WTC11 (cell line): ENCODE data around the gene STX4. TPM values are rescaled to one million over a fixed set of nuclear protein-coding genes. Genes with fewer than 3 reads are reported as not detected.

ENCODE experiments used
- ATAC-seq: fragments of 200-7000 bp; cut with Tn5 transposase; 2 replicates; pipeline ENCODE4 v1.10.0; 2021; ENCODE audit warnings: mild to moderate bottlenecking, moderate library complexity
- CTCF ChIA-PET: fragments of 300-600 bp; sonication (Branson Sonifier 250); formaldehyde crosslinking; loops from one replicate; lab custom pipeline; 2021; ENCODE audit warnings: antibody characterized with exemption; lab: Charles Lee
- POLR2A ChIA-PET: fragments of 350-600 bp; sonication (Branson Sonifier 250); formaldehyde crosslinking; loops from one replicate; lab custom pipeline; 2021; ENCODE audit warnings: antibody characterized with exemption; lab: Charles Lee
- DNase-seq: peaks from one replicate; pipeline ENCODE4 v3.0.0; 2021; ENCODE audit warnings: low spot score
- H3K27ac Mint-ChIP-seq: 2 replicates; pipeline ENCODE4 v1.8.0; 2021; ENCODE audit warnings: mixed read lengths
- H3K27me3 Mint-ChIP-seq: 2 replicates; pipeline ENCODE4 v1.8.0; 2021; ENCODE audit warnings: low read depth, mild to moderate bottlenecking, moderate library complexity, mixed read lengths
- H3K36me3 Mint-ChIP-seq: 2 replicates; pipeline ENCODE4 v1.8.0; 2021; ENCODE audit warnings: mixed read lengths
- H3K4me1 Mint-ChIP-seq: 2 replicates; pipeline ENCODE4 v1.8.0; 2022; ENCODE audit warnings: mixed read lengths
- H3K4me3 Mint-ChIP-seq: 2 replicates; pipeline ENCODE4 v1.8.0; 2021; ENCODE audit warnings: mild to moderate bottlenecking, moderate library complexity, mixed read lengths
- H3K9me3 Mint-ChIP-seq: 2 replicates; pipeline ENCODE4 v1.8.0; 2021; ENCODE audit warnings: mixed read lengths
- CREM ChIP-seq: sonication (generic); formaldehyde crosslinking; IDR thresholded peaks from 2 replicates; pipeline ENCODE4 v1.8.1; 2022; ENCODE audit warnings: mild to moderate bottlenecking, missing genetic modification reagents, moderate library complexity
- CTCF ChIP-seq: fragments of 200-600 bp; IDR thresholded peaks from 2 replicates; pipeline ENCODE4 v1.8.0; 2022; ENCODE audit warnings: antibody characterized with exemption
- ELF4 ChIP-seq: sonication (generic); formaldehyde crosslinking; IDR thresholded peaks from 2 replicates; pipeline ENCODE4 v1.8.1; 2022; ENCODE audit warnings: low read depth, mild to moderate bottlenecking, moderate library complexity, missing genetic modification reagents
- GTF2I ChIP-seq: fragments of 250-450 bp; sonication (Bioruptor Pico); conservative IDR thresholded peaks from 2 replicates; pipeline ENCODE4 v1.4.0; 2021; ENCODE audit warnings: mild to moderate bottlenecking
- JUN ChIP-seq: sonication (generic); formaldehyde crosslinking; IDR thresholded peaks from 2 replicates; pipeline ENCODE4 v1.8.0; 2023; ENCODE audit warnings: mild to moderate bottlenecking, missing genetic modification reagents
- MYBL2 ChIP-seq: sonication (generic); formaldehyde crosslinking; IDR thresholded peaks from 2 replicates; pipeline ENCODE4 v1.8.1; 2023; ENCODE audit warnings: mild to moderate bottlenecking, moderate library complexity, missing genetic modification reagents
- NFE2L1 ChIP-seq: sonication (generic); formaldehyde crosslinking; IDR thresholded peaks from 2 replicates; pipeline ENCODE4 v1.8.1; 2023; ENCODE audit warnings: missing genetic modification reagents
- NR1H2 ChIP-seq: sonication (generic); formaldehyde crosslinking; IDR thresholded peaks from 2 replicates; pipeline ENCODE4 v1.9.0; 2021; ENCODE audit warnings: mild to moderate bottlenecking, moderate library complexity, missing genetic modification reagents
- TP53 ChIP-seq: sonication (generic); formaldehyde crosslinking; IDR thresholded peaks from 2 replicates; pipeline ENCODE4 v1.8.1; 2023; ENCODE audit warnings: mild to moderate bottlenecking, missing genetic modification reagents
- ZNF232 ChIP-seq: sonication (generic); formaldehyde crosslinking; IDR thresholded peaks from 2 replicates; pipeline ENCODE4 v1.8.0; 2022; ENCODE audit warnings: mild to moderate bottlenecking, missing genetic modification reagents
- ZNF671 ChIP-seq: fragments of 250-450 bp; sonication (Bioruptor Pico); IDR thresholded peaks from 2 replicates; pipeline ENCODE4 v1.8.0; 2021; ENCODE audit warnings: mild to moderate bottlenecking
- total RNA-seq: library from RNA; stranded (reverse); gene quantifications from 3 replicates; pipeline ENCODE4 v1.2.3, GENCODE V29; 2021
- TF ChIP-seq, protein P1 (sequence below): sonication (generic); formaldehyde crosslinking; conservative IDR thresholded peaks from 2 replicates; pipeline ENCODE4 v1.8.1; 2023; ENCODE audit warnings: mild to moderate bottlenecking, low read depth, missing genetic modification reagents, moderate library complexity
- TF ChIP-seq, protein P2 (sequence below): sonication (generic); formaldehyde crosslinking; IDR thresholded peaks from 2 replicates; pipeline ENCODE4 v1.8.1; 2022; ENCODE audit warnings: mild to moderate bottlenecking, missing genetic modification reagents, moderate library complexity, borderline replicate concordance

The STX4 gene
- total RNA-seq, 1 experiment from 2014 or later = 38.4 TPM

DNA sequence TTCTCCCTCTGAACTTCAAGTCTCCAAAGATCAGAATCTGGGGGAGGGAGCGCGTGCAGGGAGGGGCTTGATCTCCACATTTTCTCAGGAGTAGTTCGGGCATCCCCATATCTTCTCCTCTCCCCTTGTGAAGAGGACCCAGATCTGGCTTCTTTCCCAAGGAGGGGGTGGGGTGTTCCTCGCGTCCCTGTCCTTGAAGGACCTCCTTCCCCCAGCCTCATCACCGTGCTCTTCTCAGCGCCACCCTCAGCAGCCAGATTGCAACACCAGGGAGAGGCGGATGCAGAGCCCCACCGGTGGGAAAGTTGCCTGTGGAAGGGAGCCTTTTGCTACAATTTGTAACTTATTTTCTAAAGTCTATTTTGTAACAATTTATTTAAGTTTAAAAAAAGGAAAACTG is 49.7 kb downstream of the STX4 start:
- Mint-ChIP-seq H3K9me3 (no peaks in the 10 kb centered on the region), H3K36me3 (peaks cover 23% of the 10 kb centered on the region), H3K27me3 (no peaks in the 10 kb centered on the region), H3K4me3 (no peak overlapping the region), H3K27ac (no peak overlapping the region), H3K4me1 (no peaks in the 10 kb centered on the region)
- POLR2A ChIA-PET = no interaction called here
- ATAC-seq (no peak), DNase-seq (no peak)
- CTCF ChIA-PET = interaction anchor here (1.0 kb wide), 1 partner anchor 34 kb away, joined by 3 read pairs; the partner anchor contains the start of gene KAT8
- TF ChIP-seq JUN (CRISPR knock-in tag) (no peak), MYBL2 (CRISPR knock-in tag) (no peak), ZNF232 (CRISPR knock-in tag) (no peak), NR1H2 (CRISPR knock-in tag) (no peak), NFE2L1 (CRISPR knock-in tag) (no peak), TP53 (CRISPR knock-in tag) (no peak), GTF2I (CRISPR knock-in tag) (no peak), CREM (no peak)

- no peak for DNase-seq
- H3K4me1 Mint-ChIP-seq = no peaks in the 10 kb centered on the region
- CTCF ChIA-PET = interaction anchor here (1.0 to 1.3 kb wide), 2 partner anchors 34 to 59 kb away, joined by 3 to 6 read pairs; partner anchors contain the start of gene KAT8
- H3K27ac Mint-ChIP-seq = no peak overlapping the region
- H3K4me3 Mint-ChIP-seq = no peak overlapping the region
- peaks cover 18% of the 10 kb centered on the region for H3K36me3 Mint-ChIP-seq
- ATAC-seq = no peak
- TF ChIP-seq, protein P1, sequence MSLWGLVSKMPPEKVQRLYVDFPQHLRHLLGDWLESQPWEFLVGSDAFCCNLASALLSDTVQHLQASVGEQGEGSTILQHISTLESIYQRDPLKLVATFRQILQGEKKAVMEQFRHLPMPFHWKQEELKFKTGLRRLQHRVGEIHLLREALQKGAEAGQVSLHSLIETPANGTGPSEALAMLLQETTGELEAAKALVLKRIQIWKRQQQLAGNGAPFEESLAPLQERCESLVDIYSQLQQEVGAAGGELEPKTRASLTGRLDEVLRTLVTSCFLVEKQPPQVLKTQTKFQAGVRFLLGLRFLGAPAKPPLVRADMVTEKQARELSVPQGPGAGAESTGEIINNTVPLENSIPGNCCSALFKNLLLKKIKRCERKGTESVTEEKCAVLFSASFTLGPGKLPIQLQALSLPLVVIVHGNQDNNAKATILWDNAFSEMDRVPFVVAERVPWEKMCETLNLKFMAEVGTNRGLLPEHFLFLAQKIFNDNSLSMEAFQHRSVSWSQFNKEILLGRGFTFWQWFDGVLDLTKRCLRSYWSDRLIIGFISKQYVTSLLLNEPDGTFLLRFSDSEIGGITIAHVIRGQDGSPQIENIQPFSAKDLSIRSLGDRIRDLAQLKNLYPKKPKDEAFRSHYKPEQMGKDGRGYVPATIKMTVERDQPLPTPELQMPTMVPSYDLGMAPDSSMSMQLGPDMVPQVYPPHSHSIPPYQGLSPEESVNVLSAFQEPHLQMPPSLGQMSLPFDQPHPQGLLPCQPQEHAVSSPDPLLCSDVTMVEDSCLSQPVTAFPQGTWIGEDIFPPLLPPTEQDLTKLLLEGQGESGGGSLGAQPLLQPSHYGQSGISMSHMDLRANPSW (CRISPR knock-in tag) = no peak
- TF ChIP-seq ZNF671 = no peak
- TF ChIP-seq, protein P2, sequence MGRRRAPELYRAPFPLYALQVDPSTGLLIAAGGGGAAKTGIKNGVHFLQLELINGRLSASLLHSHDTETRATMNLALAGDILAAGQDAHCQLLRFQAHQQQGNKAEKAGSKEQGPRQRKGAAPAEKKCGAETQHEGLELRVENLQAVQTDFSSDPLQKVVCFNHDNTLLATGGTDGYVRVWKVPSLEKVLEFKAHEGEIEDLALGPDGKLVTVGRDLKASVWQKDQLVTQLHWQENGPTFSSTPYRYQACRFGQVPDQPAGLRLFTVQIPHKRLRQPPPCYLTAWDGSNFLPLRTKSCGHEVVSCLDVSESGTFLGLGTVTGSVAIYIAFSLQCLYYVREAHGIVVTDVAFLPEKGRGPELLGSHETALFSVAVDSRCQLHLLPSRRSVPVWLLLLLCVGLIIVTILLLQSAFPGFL (CRISPR knock-in tag) = no peak
- no peaks in the 10 kb centered on the region for H3K9me3 Mint-ChIP-seq
- POLR2A ChIA-PET = interaction anchor here (1.1 kb wide), 1 partner anchor 9 kb away, joined by 3 read pairs; the partner anchor contains the start of gene ZNF646
- H3K27me3 Mint-ChIP-seq = no peaks in the 10 kb centered on the region
Observed at GRCh38 chr16:31083556-31083955, 50.2 kb downstream of the STX4 start.

- DNase-seq = no peak
- no peak for ATAC-seq
- ChIA-PET POLR2A (interaction anchor here (1.1 to 1.5 kb wide), 2 partner anchors 10 to 33 kb away, joined by 3 to 6 read pairs; partner anchors contain the start of genes KAT8 and ZNF646), CTCF (interaction anchor here (1.2 to 1.3 kb wide), 2 partner anchors 58 to 99 kb away, joined by 4 to 6 read pairs; partner anchors contain the start of gene HSD3B7)
- Mint-ChIP-seq H3K27ac (no peak overlapping the region), H3K27me3 (no peaks in the 10 kb centered on the region), H3K36me3 (peaks cover 14% of the 10 kb centered on the region)
- TF ChIP-seq CTCF (no peak), ELF4 (no peak)
- TF ChIP-seq, all 79 proteins: peak for 0
- Mint-ChIP-seq H3K4me3 (no peak overlapping the region), H3K4me1 (no peaks in the 10 kb centered on the region), H3K9me3 (no peaks in the 10 kb centered on the region)
Observed at GRCh38 chr16:31083981-31084380, 50.6 kb downstream of the STX4 start.
